Neural cell (in vitro differentiated cells): ENCODE results near the gene WDR33.

Source experiments
- CTCF ChIP-seq: fragments of 450-650 bp; IDR thresholded peaks from 2 replicates; pipeline ENCODE4 v1.5.1; 2014; ENCODE audit warnings: antibody characterized with exemption, mild to moderate bottlenecking, moderate library complexity; ENCODE audit not compliant: poor library complexity, severe bottlenecking
- EP300 ChIP-seq: fragments of 450-650 bp; conservative IDR thresholded peaks from 2 replicates; pipeline ENCODE4 v1.6.1; 2014; ENCODE audit warnings: antibody characterized with exemption, mild to moderate bottlenecking, moderate library complexity; ENCODE audit not compliant: poor library complexity, severe bottlenecking
- REST ChIP-seq: IDR thresholded peaks from 2 replicates; pipeline ENCODE4 v1.6.1; 2012; ENCODE audit warnings: borderline replicate concordance
- TAF1 ChIP-seq: IDR thresholded peaks from 2 replicates; pipeline ENCODE4 v1.6.1; 2012; ENCODE audit warnings: low read depth

- TF ChIP-seq CTCF (no peak), REST (no peak), EP300 (no peak), TAF1 (no peak)
These were observed 151.3 kb downstream of the WDR33 start for GRCh38 chr2:127659408-127660290.
